ENCODE data around the gene PNMA8A. TPM values are rescaled to one million over a fixed set of nuclear protein-coding genes. Genes with fewer than 3 reads are reported as not detected.

Gene PNMA8A
- total RNA-seq, 4 donors from 2014 or later: 1.6 to 5.4 (median 4.0) TPM

DNA sequence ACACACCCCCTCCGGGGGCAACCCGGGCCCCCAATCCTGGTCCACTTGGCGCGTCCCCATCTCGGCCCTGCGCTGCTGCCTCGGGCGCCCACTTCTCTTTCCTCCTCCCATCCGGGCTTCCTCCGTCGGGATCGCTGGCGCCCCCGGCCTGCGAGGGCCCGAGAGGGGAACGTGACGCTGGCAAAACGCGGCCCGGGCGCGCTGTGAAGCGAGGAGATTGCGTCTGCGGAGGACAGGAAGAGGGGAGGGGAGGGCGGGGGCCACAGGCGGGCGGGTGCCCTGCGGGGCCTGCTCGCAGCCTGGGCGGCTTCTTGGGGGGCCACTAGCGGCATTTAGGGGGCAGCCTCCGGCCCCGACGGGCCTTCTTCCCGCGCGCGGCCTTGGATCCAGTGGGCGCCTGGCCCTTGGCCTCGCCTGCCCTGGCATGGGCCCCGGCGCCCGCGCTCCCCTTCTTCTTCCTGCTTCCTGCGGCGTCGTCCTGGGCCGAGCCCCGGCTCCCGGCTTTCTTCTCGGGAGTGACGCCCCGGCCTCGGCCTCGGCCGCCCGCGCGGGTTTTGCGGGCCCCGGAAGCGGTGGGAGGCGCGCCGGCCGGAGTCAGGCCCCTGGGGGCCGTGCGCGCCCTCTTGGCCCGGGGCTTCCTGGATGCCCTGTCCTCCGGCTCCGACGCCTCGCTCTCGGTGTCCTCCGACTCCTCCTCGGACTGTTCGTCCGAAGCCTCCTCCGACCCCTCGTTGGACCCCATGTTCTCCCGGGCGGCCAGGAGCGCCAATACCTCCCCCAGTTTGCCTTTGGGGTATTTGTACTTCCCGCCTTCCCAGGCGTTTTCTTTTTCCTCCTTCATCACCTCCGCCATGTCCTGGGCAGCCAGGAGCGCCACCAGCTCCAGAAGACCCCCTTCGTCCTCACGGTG, 22.1 kb upstream of the PNMA8A start:
- H3K4me3 ChIP-seq: peak overlapping the region; percentile 20 to 57
- 16 to 38% methylated on average over 9 to 10 of the region's 92 CpGs for WGBS, 2 donors (ENCODE audit: low coverage in 1 of 2)
- H3K4me1 ChIP-seq: peaks cover 0 to 55% (median 11%) of the 10 kb centered on the region in 3 donors
- TF ChIP-seq EP300 (IDR thresholded peaks at IDR 0.05): no peak
- TF ChIP-seq POLR2AphosphoS5 (IDR thresholded peaks at IDR 0.05): no peak
- TF ChIP-seq CTCF (IDR thresholded peaks at IDR 0.05): no peak
- TF ChIP-seq POLR2A (IDR thresholded peaks at IDR 0.05): no peak
- no peaks in the 10 kb centered on the region for H3K36me3 ChIP-seq
- ATAC-seq: peak; percentile 27
- H3K27me3 ChIP-seq: peaks cover 73% of the 10 kb centered on the region
- no peaks in the 10 kb centered on the region for H3K9me3 ChIP-seq
- peak overlapping the region in 2 of 4 donors; percentile 55 to 72 for H3K27ac ChIP-seq

DNA sequence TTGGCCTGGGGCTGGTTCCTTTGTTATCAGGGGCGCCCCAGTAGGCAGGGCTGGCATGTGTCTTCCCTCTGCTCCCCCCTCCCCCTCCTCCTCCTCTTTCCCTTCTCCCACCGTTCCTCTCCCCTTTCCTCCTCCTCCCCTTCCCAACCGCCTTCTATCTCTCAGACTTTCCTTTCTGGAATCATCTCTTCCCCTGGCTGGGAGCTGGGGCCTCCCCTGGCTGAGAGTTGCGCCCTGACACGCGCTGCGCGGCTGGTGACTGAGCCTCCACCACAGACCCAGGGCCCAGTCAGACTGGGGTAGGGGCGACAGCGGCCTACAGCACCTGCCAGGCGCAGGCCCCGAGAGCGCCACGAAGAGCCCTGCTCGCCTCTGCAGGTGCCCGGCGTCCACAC, 21.5 kb upstream of the PNMA8A start:
- 40 to 65% methylated on average over 2 to 3 of the region's 17 CpGs for WGBS, 2 donors (ENCODE audit: low coverage in 1 of 2)
- no peaks in the 10 kb centered on the region for H3K36me3 ChIP-seq
- TF ChIP-seq POLR2AphosphoS5 (IDR thresholded peaks at IDR 0.05) (no peak), POLR2A (IDR thresholded peaks at IDR 0.05) (no peak), CTCF (IDR thresholded peaks at IDR 0.05) (no peak), EP300 (IDR thresholded peaks at IDR 0.05) (no peak)
- H3K4me3 ChIP-seq: peak overlapping the region; percentile 20 to 57
- no peak for ATAC-seq
- no peaks in the 10 kb centered on the region for H3K9me3 ChIP-seq
- H3K27ac ChIP-seq: peak overlapping the region in 2 of 4 donors; percentile 55 to 72
- H3K4me1 ChIP-seq: peaks cover 0 to 61% (median 14%) of the 10 kb centered on the region in 3 donors
- peaks cover 79% of the 10 kb centered on the region for H3K27me3 ChIP-seq

GRCh38 chr19:46491975-46492682, 20.8 kb upstream of the PNMA8A start:
- Histone ChIP-seq H3K4me1 (peaks cover 0 to 68% (median 20%) of the 10 kb centered on the region in 3 donors), H3K36me3 (no peaks in the 10 kb centered on the region), H3K4me3 (no peak overlapping the region), H3K9me3 (no peaks in the 10 kb centered on the region), H3K27ac (peak overlapping the region in 1 of 4 donors; percentile 72), H3K27me3 (peaks cover 87% of the 10 kb centered on the region)
- ATAC-seq: no peak
- 66% methylated on average over 5 of the region's 18 CpGs; no CpG with 5 or more reads in 1 of the 2 donors for WGBS, 2 donors (ENCODE audit: low coverage in 1 of 2)
- TF ChIP-seq CTCF (IDR thresholded peaks at IDR 0.05) (no peak), EP300 (IDR thresholded peaks at IDR 0.05) (no peak), POLR2A (IDR thresholded peaks at IDR 0.05) (no peak), POLR2AphosphoS5 (IDR thresholded peaks at IDR 0.05) (no peak)

GRCh38 chr19:46490774-46491173, 19.4 kb upstream of the PNMA8A start:
- Histone ChIP-seq H3K27me3 (peaks cover 91% of the 10 kb centered on the region), H3K36me3 (no peaks in the 10 kb centered on the region), H3K4me1 (peaks cover 0 to 68% (median 20%) of the 10 kb centered on the region in 3 donors), H3K9me3 (no peaks in the 10 kb centered on the region), H3K27ac (no peak overlapping the region), H3K4me3 (no peak overlapping the region)
- ATAC-seq: no peak
- WGBS, 2 donors (ENCODE audit: low coverage in 1 of 2): 76 to 100% methylated on average over 1 to 6 of the region's 9 CpGs
- TF ChIP-seq POLR2A (IDR thresholded peaks at IDR 0.05): no peak
- no peak for TF ChIP-seq EP300 (IDR thresholded peaks at IDR 0.05)
- no peak for TF ChIP-seq POLR2AphosphoS5 (IDR thresholded peaks at IDR 0.05)
- TF ChIP-seq CTCF (IDR thresholded peaks at IDR 0.05): no peak
